ENCODE results near the gene SDF2L1. TPM values are rescaled to one million over a fixed set of nuclear protein-coding genes. Genes with fewer than 3 reads are reported as not detected.
"Not testable (repeated sequence)": the region's sequence is repeated elsewhere in the genome, so short reads cannot be mapped to it uniquely, and the experiment has no call there.

The SDF2L1 gene
- total RNA-seq, 2 experiments from 2014 or later, result 60.5 to 66.8 TPM

GRCh38 chr22:21603973-21604372 is 38.1 kb upstream of the SDF2L1 start:
- BruUV-seq (replicated peaks), result no TSS peak
- Histone ChIP-seq H3K9me2 (ENCODE audit: insufficient read depth, low read length) (no peaks in the 10 kb centered on the region), H3K4me1 (ENCODE audit: insufficient read depth, low read length, poor library complexity, severe bottlenecking) (peaks cover 13% of the 10 kb centered on the region), H3K36me3 (ENCODE audit: insufficient read depth, low read length) (peaks cover 78% of the 10 kb centered on the region), H3K9me3 (ENCODE audit: low read length) (no peaks in the 10 kb centered on the region), H3K4me3 (ENCODE audit: low read depth, low read length, poor library complexity, severe bottlenecking) (no peak overlapping the region), H2AFZ (ENCODE audit: low read length) (no peak overlapping the region), H3K4me2 (ENCODE audit: low read length) (no peak overlapping the region), H4K20me1 (ENCODE audit: insufficient read depth, low read length) (no peaks in the 10 kb centered on the region; the same call in 1 of the 2 replicates), H3K27ac (ENCODE audit: low read depth, low read length, poor library complexity, severe bottlenecking) (no peak overlapping the region), H3K79me2 (ENCODE audit: insufficient read depth, low read depth, low read length) (peaks cover 94% of the 10 kb centered on the region)
- DNase-seq (ENCODE audit: low spot score), result no peak
- POLR2A ChIA-PET, result interaction anchor here (0.6 to 1.2 kb wide), 4 partner anchors 10 to 25 kb away, joined by 3 to 4 read pairs (median 3); no protein-coding TSS in a partner anchor
- intact Hi-C loops (cut with micrococcal nuclease; ENCODE audit: unreplicated experiment), result no loop called here
- CTCF ChIA-PET (ENCODE audit: unreplicated experiment), result interaction anchor here (0.7 kb wide), 1 partner anchor 10 kb away, joined by 3 read pairs; no protein-coding TSS in a partner anchor
- TF ChIP-seq EZH2phosphoT487 (IDR thresholded peaks at IDR 0.05; ENCODE audit: borderline replicate concordance, low read depth, low read length) (no peak), CTCF (conservative IDR thresholded peaks at IDR 0.05; ENCODE audit: low read length) (no peak)

- Histone ChIP-seq H2AFZ (ENCODE audit: low read length) (no peak overlapping the region), H3K9me2 (ENCODE audit: insufficient read depth, low read length) (no peaks in the 10 kb centered on the region), H4K20me1 (ENCODE audit: insufficient read depth, low read length) (no peaks in the 10 kb centered on the region; the same call in 1 of the 2 replicates), H3K4me3 (ENCODE audit: low read depth, low read length, poor library complexity, severe bottlenecking) (no peak overlapping the region), H3K4me2 (ENCODE audit: low read length) (no peak overlapping the region), H3K27ac (ENCODE audit: low read depth, low read length, poor library complexity, severe bottlenecking) (no peak overlapping the region), H3K9me3 (ENCODE audit: low read length) (no peaks in the 10 kb centered on the region), H3K4me1 (ENCODE audit: insufficient read depth, low read length, poor library complexity, severe bottlenecking) (peaks cover 13% of the 10 kb centered on the region), H3K79me2 (ENCODE audit: insufficient read depth, low read depth, low read length) (peaks cover 88% of the 10 kb centered on the region), H3K36me3 (ENCODE audit: insufficient read depth, low read length) (peaks cover 79% of the 10 kb centered on the region)
- TF ChIP-seq CTCF (conservative IDR thresholded peaks at IDR 0.05; ENCODE audit: low read length) (no peak), EZH2phosphoT487 (IDR thresholded peaks at IDR 0.05; ENCODE audit: borderline replicate concordance, low read depth, low read length) (no peak)
- POLR2A ChIA-PET, result no interaction called here
- CTCF ChIA-PET (ENCODE audit: unreplicated experiment), result interaction anchor here (0.7 kb wide), 1 partner anchor 12 kb away, joined by 6 read pairs; no protein-coding TSS in a partner anchor
- no TSS peak for BruUV-seq (replicated peaks)
- no peak for DNase-seq (ENCODE audit: low spot score)
- intact Hi-C loops (cut with micrococcal nuclease; ENCODE audit: unreplicated experiment), result no loop called here
These were observed 36.1 kb upstream of the SDF2L1 start for GRCh38 chr22:21605887-21606564.

- no TSS peak for BruUV-seq (replicated peaks)
- Histone ChIP-seq H3K36me3 (ENCODE audit: insufficient read depth, low read length) (peaks cover 83% of the 10 kb centered on the region), H3K9me3 (ENCODE audit: low read length) (no peaks in the 10 kb centered on the region), H3K79me2 (ENCODE audit: insufficient read depth, low read depth, low read length) (peaks cover 81% of the 10 kb centered on the region), H3K4me3 (ENCODE audit: low read depth, low read length, poor library complexity, severe bottlenecking) (no peak overlapping the region), H4K20me1 (ENCODE audit: insufficient read depth, low read length) (no peaks in the 10 kb centered on the region; the same call in 1 of the 2 replicates), H3K9me2 (ENCODE audit: insufficient read depth, low read length) (no peaks in the 10 kb centered on the region), H3K4me2 (ENCODE audit: low read length) (no peak overlapping the region), H2AFZ (ENCODE audit: low read length) (no peak overlapping the region), H3K4me1 (ENCODE audit: insufficient read depth, low read length, poor library complexity, severe bottlenecking) (peaks cover 13% of the 10 kb centered on the region), H3K27ac (ENCODE audit: low read depth, low read length, poor library complexity, severe bottlenecking) (no peak overlapping the region)
- intact Hi-C loops (cut with micrococcal nuclease; ENCODE audit: unreplicated experiment), result no loop called here
- DNase-seq (ENCODE audit: low spot score), result no peak
- ChIA-PET CTCF (ENCODE audit: unreplicated experiment) (interaction anchor here (0.6 to 0.7 kb wide), 2 partner anchors 11 to 13 kb away, joined by 3 to 6 read pairs; no protein-coding TSS in a partner anchor), POLR2A (no interaction called here)
- TF ChIP-seq CTCF (conservative IDR thresholded peaks at IDR 0.05; ENCODE audit: low read length), result no peak
- no peak for TF ChIP-seq EZH2phosphoT487 (IDR thresholded peaks at IDR 0.05; ENCODE audit: borderline replicate concordance, low read depth, low read length)
These were observed 35.3 kb upstream of the SDF2L1 start for GRCh38 chr22:21606775-21607174.

- H2AFZ ChIP-seq (ENCODE audit: low read length), result not testable (repeated sequence)
These were observed 32.4 kb upstream of the SDF2L1 start for GRCh38 chr22:21609556-21610157.

More at GRCh38 chr22:21609556-21610157, 32.4 kb upstream of the SDF2L1 start:
- H3K4me2 ChIP-seq (ENCODE audit: low read length); H4K20me1 ChIP-seq (ENCODE audit: insufficient read depth, low read length); DNase-seq (ENCODE audit: low spot score); CTCF ChIA-PET (ENCODE audit: unreplicated experiment); BruUV-seq (replicated peaks); H3K27ac ChIP-seq (ENCODE audit: low read depth, low read length, poor library complexity, severe bottlenecking); H3K9me2 ChIP-seq (ENCODE audit: insufficient read depth, low read length); H3K9me3 ChIP-seq (ENCODE audit: low read length); H3K4me3 ChIP-seq (ENCODE audit: low read depth, low read length, poor library complexity, severe bottlenecking): not testable (repeated sequence)
- Histone ChIP-seq H3K79me2 (ENCODE audit: insufficient read depth, low read depth, low read length) (peaks cover 76% of the 10 kb centered on the region), H3K4me1 (ENCODE audit: insufficient read depth, low read length, poor library complexity, severe bottlenecking) (peaks cover 20% of the 10 kb centered on the region), H3K36me3 (ENCODE audit: insufficient read depth, low read length) (peaks cover 83% of the 10 kb centered on the region)
- intact Hi-C loops (cut with micrococcal nuclease; ENCODE audit: unreplicated experiment), result loop anchor here (10.0 kb wide), 1 partner anchor 1395 kb away; no protein-coding TSS in a partner anchor
- POLR2A ChIA-PET, result interaction anchor here (1.1 to 1.9 kb wide), 2 partner anchors 11 to 18 kb away, joined by 3 to 6 read pairs; no protein-coding TSS in a partner anchor
